ENCODE data around the gene BCOR.
A peak's percentile ranks its signal among the peaks of the same experiment; 100 is the strongest.

Gene BCOR

GRCh38 chrX:40092808-40093435 is 4.8 kb downstream of the BCOR start:
- Mint-ChIP-seq H3K4me1 (peaks cover 51% of the 10 kb centered on the region), H3K4me3 (peak overlapping the region; percentile 55), H3K27me3 (no peaks in the 10 kb centered on the region), H3K27ac (ENCODE audit: low read depth) (no peak overlapping the region), H3K9me3 (no peaks in the 10 kb centered on the region), H3K36me3 (ENCODE audit: insufficient read depth) (peaks cover 24% of the 10 kb centered on the region)
- no peak for DNase-seq (ENCODE audit: low spot score in 2 of 2)
- ATAC-seq (replicated peaks; ENCODE audit: extremely low read depth, poor library complexity, severe bottlenecking) = no peak

GRCh38 chrX:40091691-40092421 is 5.9 kb downstream of the BCOR start:
- Mint-ChIP-seq H3K4me3 (no peak overlapping the region), H3K4me1 (peaks cover 56% of the 10 kb centered on the region), H3K27me3 (no peaks in the 10 kb centered on the region), H3K36me3 (ENCODE audit: insufficient read depth) (peaks cover 18% of the 10 kb centered on the region), H3K9me3 (no peaks in the 10 kb centered on the region), H3K27ac (ENCODE audit: low read depth) (no peak overlapping the region)
- DNase-seq (ENCODE audit: low spot score in 2 of 2) (no peak), ATAC-seq (replicated peaks; ENCODE audit: extremely low read depth, poor library complexity, severe bottlenecking) (no peak)

GRCh38 chrX:40090961-40091360 is 6.8 kb downstream of the BCOR start:
- peak overlapping the region; percentile 62 for H3K4me3 Mint-ChIP-seq
- DNase-seq (ENCODE audit: low spot score in 2 of 2) = no peak
- peaks cover 11% of the 10 kb centered on the region for H3K36me3 Mint-ChIP-seq (ENCODE audit: insufficient read depth)
- H3K27me3 Mint-ChIP-seq = no peaks in the 10 kb centered on the region
- no peaks in the 10 kb centered on the region for H3K9me3 Mint-ChIP-seq
- no peak overlapping the region for H3K27ac Mint-ChIP-seq (ENCODE audit: low read depth)
- H3K4me1 Mint-ChIP-seq = peaks cover 65% of the 10 kb centered on the region
- no peak for ATAC-seq (replicated peaks; ENCODE audit: extremely low read depth, poor library complexity, severe bottlenecking)

- no peak overlapping the region for H3K27ac Mint-ChIP-seq (ENCODE audit: low read depth)
- no peaks in the 10 kb centered on the region for H3K27me3 Mint-ChIP-seq
- peak overlapping the region; percentile 62 for H3K4me3 Mint-ChIP-seq
- H3K36me3 Mint-ChIP-seq (ENCODE audit: insufficient read depth) = peaks cover 8% of the 10 kb centered on the region
- no peak for ATAC-seq (replicated peaks; ENCODE audit: extremely low read depth, poor library complexity, severe bottlenecking)
- H3K4me1 Mint-ChIP-seq = peaks cover 66% of the 10 kb centered on the region
- no peaks in the 10 kb centered on the region for H3K9me3 Mint-ChIP-seq
- no peak for DNase-seq (ENCODE audit: low spot score in 2 of 2)
Observed at GRCh38 chrX:40090050-40090804, 7.5 kb downstream of the BCOR start.

- Mint-ChIP-seq H3K27ac (ENCODE audit: low read depth) (peak overlapping the region; percentile 39), H3K4me3 (peak overlapping the region; percentile 46), H3K36me3 (ENCODE audit: insufficient read depth) (peaks cover 3% of the 10 kb centered on the region), H3K4me1 (peaks cover 69% of the 10 kb centered on the region), H3K27me3 (no peaks in the 10 kb centered on the region), H3K9me3 (no peaks in the 10 kb centered on the region)
- ATAC-seq (replicated peaks; ENCODE audit: extremely low read depth, poor library complexity, severe bottlenecking) = no peak
- no peak for DNase-seq (ENCODE audit: low spot score in 2 of 2)
Observed at GRCh38 chrX:40088803-40089540, 8.8 kb downstream of the BCOR start.

- H3K4me3 Mint-ChIP-seq = peak overlapping the region; percentile 46
- ATAC-seq (replicated peaks; ENCODE audit: extremely low read depth, poor library complexity, severe bottlenecking) (no peak), DNase-seq (ENCODE audit: low spot score in 2 of 2) (no peak)
- H3K36me3 Mint-ChIP-seq (ENCODE audit: insufficient read depth) = peaks cover 3% of the 10 kb centered on the region
- H3K27me3 Mint-ChIP-seq = no peaks in the 10 kb centered on the region
- H3K27ac Mint-ChIP-seq (ENCODE audit: low read depth) = peak overlapping the region; percentile 39
- H3K9me3 Mint-ChIP-seq = no peaks in the 10 kb centered on the region
- H3K4me1 Mint-ChIP-seq = peaks cover 62% of the 10 kb centered on the region
Observed at GRCh38 chrX:40088299-40088625, 9.5 kb downstream of the BCOR start.

- Mint-ChIP-seq H3K27me3 (no peaks in the 10 kb centered on the region), H3K4me3 (peak overlapping the region; percentile 29), H3K36me3 (ENCODE audit: insufficient read depth) (no peaks in the 10 kb centered on the region), H3K27ac (ENCODE audit: low read depth) (no peak overlapping the region), H3K9me3 (no peaks in the 10 kb centered on the region), H3K4me1 (peaks cover 56% of the 10 kb centered on the region)
- no peak for ATAC-seq (replicated peaks; ENCODE audit: extremely low read depth, poor library complexity, severe bottlenecking)
- DNase-seq (ENCODE audit: low spot score in 2 of 2) = no peak
Observed at GRCh38 chrX:40087425-40088298, 10.1 kb downstream of the BCOR start.

GRCh38 chrX:40086569-40087335 is 11.0 kb downstream of the BCOR start:
- Mint-ChIP-seq H3K4me3 (peak overlapping the region; percentile 29), H3K27ac (ENCODE audit: low read depth) (peak overlapping the region; percentile 22), H3K27me3 (no peaks in the 10 kb centered on the region), H3K36me3 (ENCODE audit: insufficient read depth) (no peaks in the 10 kb centered on the region), H3K4me1 (peaks cover 51% of the 10 kb centered on the region), H3K9me3 (no peaks in the 10 kb centered on the region)
- ATAC-seq (replicated peaks; ENCODE audit: extremely low read depth, poor library complexity, severe bottlenecking) (no peak), DNase-seq (ENCODE audit: low spot score in 2 of 2) (no peak)

GRCh38 chrX:40085714-40086113 is 12.0 kb downstream of the BCOR start:
- Mint-ChIP-seq H3K4me1 (peaks cover 44% of the 10 kb centered on the region), H3K4me3 (no peak overlapping the region), H3K36me3 (ENCODE audit: insufficient read depth) (no peaks in the 10 kb centered on the region), H3K27me3 (no peaks in the 10 kb centered on the region), H3K27ac (ENCODE audit: low read depth) (no peak overlapping the region), H3K9me3 (no peaks in the 10 kb centered on the region)
- DNase-seq (ENCODE audit: low spot score in 2 of 2) (no peak), ATAC-seq (replicated peaks; ENCODE audit: extremely low read depth, poor library complexity, severe bottlenecking) (no peak)

GRCh38 chrX:40085102-40085551 is 12.6 kb downstream of the BCOR start:
- Mint-ChIP-seq H3K4me3 (peak overlapping the region; percentile 67), H3K27me3 (no peaks in the 10 kb centered on the region), H3K36me3 (ENCODE audit: insufficient read depth) (no peaks in the 10 kb centered on the region), H3K27ac (ENCODE audit: low read depth) (no peak overlapping the region), H3K4me1 (peaks cover 43% of the 10 kb centered on the region), H3K9me3 (no peaks in the 10 kb centered on the region)
- ATAC-seq (replicated peaks; ENCODE audit: extremely low read depth, poor library complexity, severe bottlenecking) = no peak
- DNase-seq (ENCODE audit: low spot score in 2 of 2) = no peak

- Mint-ChIP-seq H3K4me1 (peaks cover 42% of the 10 kb centered on the region), H3K9me3 (no peaks in the 10 kb centered on the region), H3K27me3 (no peaks in the 10 kb centered on the region), H3K4me3 (peak overlapping the region; percentile 67), H3K36me3 (ENCODE audit: insufficient read depth) (peaks cover 2% of the 10 kb centered on the region), H3K27ac (ENCODE audit: low read depth) (no peak overlapping the region)
- ATAC-seq (replicated peaks; ENCODE audit: extremely low read depth, poor library complexity, severe bottlenecking) = no peak
- no peak for DNase-seq (ENCODE audit: low spot score in 2 of 2)
Observed at GRCh38 chrX:40084471-40085101, 13.2 kb downstream of the BCOR start.
